ENCODE results near the gene RNU1-2.
"Not testable (repeated sequence)": the region's sequence is repeated elsewhere in the genome, so short reads cannot be mapped to it uniquely, and the experiment has no call there.

DNA sequence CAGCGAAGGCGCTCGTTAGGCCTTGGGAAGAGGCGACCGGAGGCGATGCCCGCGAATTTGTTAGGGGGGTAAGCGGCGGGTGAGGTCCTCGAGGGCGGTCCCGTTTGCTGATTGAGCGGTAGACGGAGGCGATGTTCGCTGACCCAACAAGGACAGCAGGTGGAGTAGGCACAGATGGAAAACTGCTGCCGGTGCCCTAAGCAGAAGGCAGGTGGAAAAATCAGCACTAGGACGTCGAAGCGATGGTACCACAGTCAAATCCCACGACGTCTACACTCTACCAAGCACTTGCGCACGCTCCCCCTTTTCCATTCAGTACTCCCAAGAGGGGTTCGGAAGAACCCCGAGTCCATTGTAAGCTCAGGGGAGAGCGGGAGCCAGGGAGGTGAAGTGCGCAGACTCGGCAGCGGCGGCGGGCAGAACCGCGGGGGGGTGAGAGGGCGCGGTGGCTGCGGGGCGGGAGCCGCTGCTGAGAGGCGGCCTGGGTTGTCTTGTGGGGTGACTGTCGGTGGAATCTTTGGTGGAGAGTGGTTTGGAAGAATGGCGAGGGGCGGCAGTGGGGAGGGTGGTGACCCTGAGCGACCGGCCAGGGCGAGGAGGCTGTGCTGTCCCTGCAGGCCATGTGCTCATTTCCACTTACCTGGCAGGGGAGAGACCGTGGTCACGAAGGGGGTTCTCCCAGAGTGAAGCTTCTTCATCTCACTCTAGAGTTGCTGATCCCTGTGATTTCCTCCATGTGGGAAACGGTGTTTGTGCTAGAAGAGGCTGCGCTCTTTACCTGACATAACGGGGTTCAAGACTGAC, 22.5 kb upstream of the RNU1-2 start:
- TF ChIP-seq, protein P1, sequence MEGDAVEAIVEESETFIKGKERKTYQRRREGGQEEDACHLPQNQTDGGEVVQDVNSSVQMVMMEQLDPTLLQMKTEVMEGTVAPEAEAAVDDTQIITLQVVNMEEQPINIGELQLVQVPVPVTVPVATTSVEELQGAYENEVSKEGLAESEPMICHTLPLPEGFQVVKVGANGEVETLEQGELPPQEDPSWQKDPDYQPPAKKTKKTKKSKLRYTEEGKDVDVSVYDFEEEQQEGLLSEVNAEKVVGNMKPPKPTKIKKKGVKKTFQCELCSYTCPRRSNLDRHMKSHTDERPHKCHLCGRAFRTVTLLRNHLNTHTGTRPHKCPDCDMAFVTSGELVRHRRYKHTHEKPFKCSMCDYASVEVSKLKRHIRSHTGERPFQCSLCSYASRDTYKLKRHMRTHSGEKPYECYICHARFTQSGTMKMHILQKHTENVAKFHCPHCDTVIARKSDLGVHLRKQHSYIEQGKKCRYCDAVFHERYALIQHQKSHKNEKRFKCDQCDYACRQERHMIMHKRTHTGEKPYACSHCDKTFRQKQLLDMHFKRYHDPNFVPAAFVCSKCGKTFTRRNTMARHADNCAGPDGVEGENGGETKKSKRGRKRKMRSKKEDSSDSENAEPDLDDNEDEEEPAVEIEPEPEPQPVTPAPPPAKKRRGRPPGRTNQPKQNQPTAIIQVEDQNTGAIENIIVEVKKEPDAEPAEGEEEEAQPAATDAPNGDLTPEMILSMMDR (IDR thresholded peaks at IDR 0.05; ENCODE audit: poor library complexity): not testable (repeated sequence)
- TF ChIP-seq EZH2 (IDR thresholded peaks at IDR 0.05; ENCODE audit: borderline replicate concordance): not testable (repeated sequence)

Data from hepatocyte (in vitro differentiated cells).